NCI-H2196 (cell line): ENCODE measurements around the gene BNC2.
"Not testable (repeated sequence)": the region's sequence is repeated elsewhere in the genome, so short reads cannot be mapped to it uniquely, and the experiment has no call there.

ENCODE experiments used
- DNase-seq: peaks from one replicate; lab custom pipeline; 2025; ENCODE audit not compliant: unreplicated experiment; lab: John Stamatoyannopoulos, UW

Gene BNC2

GRCh38 chr9:16870596-16871335, at the start of gene BNC2:
Gene BNC2 (minus strand): TSS chr9:16870670. CDS start chr9:16870648, 22 bp downstream.
- peak; percentile 30 for DNase-seq

GRCh38 chr9:16918920-16919319, 48.5 kb upstream of the BNC2 start:
- no peak for DNase-seq

GRCh38 chr9:16915126-16915831, 44.8 kb upstream of the BNC2 start:
- DNase-seq = no peak

GRCh38 chr9:16912197-16912596, 41.7 kb upstream of the BNC2 start:
- no peak for DNase-seq

- DNase-seq = not testable (repeated sequence)
These were observed 37.7 kb upstream of the BNC2 start for GRCh38 chr9:16908206-16908605.

- DNase-seq = no peak
These were observed 34.2 kb upstream of the BNC2 start for GRCh38 chr9:16904655-16905054.

GRCh38 chr9:16901590-16901989, 31.1 kb upstream of the BNC2 start:
- DNase-seq = no peak

- no peak for DNase-seq
These were observed 29.1 kb upstream of the BNC2 start for GRCh38 chr9:16899606-16900005.

- DNase-seq = no peak
These were observed 28.0 kb upstream of the BNC2 start for GRCh38 chr9:16898464-16898863.

- DNase-seq = no peak
These were observed 18.1 kb upstream of the BNC2 start for GRCh38 chr9:16888594-16888993.

- no peak for DNase-seq
These were observed 15.5 kb upstream of the BNC2 start for GRCh38 chr9:16885931-16886330.

GRCh38 chr9:16884952-16885513, 14.6 kb upstream of the BNC2 start:
- DNase-seq = peak; percentile 60

GRCh38 chr9:16884373-16884772, 13.9 kb upstream of the BNC2 start:
- DNase-seq = no peak

GRCh38 chr9:16883586-16883985, 13.1 kb upstream of the BNC2 start:
- DNase-seq = no peak

- not testable (repeated sequence) for DNase-seq
These were observed 12.0 kb upstream of the BNC2 start for GRCh38 chr9:16882440-16882839.

- no peak for DNase-seq
These were observed 8.9 kb upstream of the BNC2 start for GRCh38 chr9:16879416-16879815.

- no peak for DNase-seq
These were observed 6.8 kb upstream of the BNC2 start for GRCh38 chr9:16877256-16877655.

- no peak for DNase-seq
These were observed 2.8 kb upstream of the BNC2 start for GRCh38 chr9:16873126-16873802.

GRCh38 chr9:16871336-16872151, 1.1 kb upstream of the BNC2 start:
- DNase-seq = no peak

- no peak for DNase-seq
These were observed 431 bp downstream of the BNC2 start for GRCh38 chr9:16869882-16870595.
